Aorta (tissue), 5 donors: ENCODE results near the gene ADH6. TPM values are rescaled to one million over a fixed set of nuclear protein-coding genes. Genes with fewer than 3 reads are reported as not detected.
"Not testable (repeated sequence)": the region's sequence is repeated elsewhere in the genome, so short reads cannot be mapped to it uniquely, and the experiment has no call there.

Source experiments
- ATAC-seq: fragments of 200-7000 bp; cut with Tn5 transposase; one replicate; pipeline ENCODE4 v1.9.1; 2022; ENCODE audit warnings: moderate library complexity; ENCODE audit not compliant: low FRiP score
- DNase-seq, 2 donors: peaks; one replicate each; pipeline ENCODE4 v3.0.0-alpha.2; 2020
- H3K27ac ChIP-seq, 2 donors: one replicate each; pipeline ENCODE4 v1.5.1; 2013; ENCODE audit warnings: low read length in 2 of 2, mild to moderate bottlenecking in 2 of 2, moderate library complexity in 2 of 2, control low read depth in 1 of 2, inconsistent platforms in 1 of 2, low read depth in 1 of 2
- H3K27me3 ChIP-seq, 2 donors: one replicate each; pipeline ENCODE4 v1.6.1; 2013; ENCODE audit warnings: control low read depth in 1 of 2, low read length in 1 of 2, mild to moderate bottlenecking in 1 of 2, moderate library complexity in 1 of 2; ENCODE audit not compliant: insufficient read depth in 2 of 2, control insufficient read depth in 1 of 2
- H3K36me3 ChIP-seq, 2 donors: one replicate each; pipeline ENCODE4 v1.6.1; 2013; ENCODE audit warnings: control low read depth in 1 of 2, low read length in 1 of 2, mild to moderate bottlenecking in 1 of 2; ENCODE audit not compliant: insufficient read depth in 2 of 2, control insufficient read depth in 1 of 2
- H3K4me1 ChIP-seq, 2 donors: one replicate each; pipeline ENCODE4 v1.6.1; 2013; ENCODE audit warnings: low read length in 2 of 2, control low read depth in 1 of 2, mild to moderate bottlenecking in 1 of 2, moderate library complexity in 1 of 2; ENCODE audit not compliant: insufficient read depth in 2 of 2, control insufficient read depth in 1 of 2
- H3K4me3 ChIP-seq, 2 donors: one replicate each; pipeline ENCODE4 v1.5.1; 2013; ENCODE audit warnings: low read length in 2 of 2, control low read depth in 1 of 2, mild to moderate bottlenecking in 1 of 2
- H3K9me3 ChIP-seq: one replicate; pipeline ENCODE4 v1.6.1; 2013; ENCODE audit warnings: mild to moderate bottlenecking, low read length; ENCODE audit not compliant: control insufficient read depth
- WGBS, 2 donors: extraction: QIAGEN DNeasy Blood & Tissue Kit; methylation state at CpG; one replicate each; pipeline ENCODE4 v1.1.7; 2013; 5-methylcytosine and 5-hydroxymethylcytosine counted together
- intact Hi-C, 2 donors: fragments of 100-400 bp; cut with DNase I; formaldehyde crosslinking; loops; one replicate each; pipeline versions ENCODE4 v1.14.2 to v1.15.0; 2022
- polyA plus RNA-seq, 2 donors: library from polyadenylated mRNA; stranded (reverse); fragments of 200-250 nt; gene quantifications; one replicate each; pipeline ENCODE4 v1.2.3, GENCODE V29; 2013
- total RNA-seq, 2 donors: library from RNA; stranded (reverse); fragmentation: NEBNext Ultra II Directional; extraction: Animal tissue kit (Norgen Biotek cat#: 25700); gene quantifications; one replicate each; pipeline ENCODE4 v1.2.1, GENCODE V29; 2021
- donor health status: healthy with polysubstance abuse.
- donor health status: Bipolar disorder and iron deficiency.
- donor health status: DM: no; HTN: no; CAD: no.
- donor health status: DM: no; HTN: no; CAD: no.
- donor health status: DM: yes; HTN: yes; CAD: no.

ADH6 gene
- total and polyA plus RNA-seq, 4 donors, result 0.26 to 6.3 (median 0.60) TPM

DNA sequence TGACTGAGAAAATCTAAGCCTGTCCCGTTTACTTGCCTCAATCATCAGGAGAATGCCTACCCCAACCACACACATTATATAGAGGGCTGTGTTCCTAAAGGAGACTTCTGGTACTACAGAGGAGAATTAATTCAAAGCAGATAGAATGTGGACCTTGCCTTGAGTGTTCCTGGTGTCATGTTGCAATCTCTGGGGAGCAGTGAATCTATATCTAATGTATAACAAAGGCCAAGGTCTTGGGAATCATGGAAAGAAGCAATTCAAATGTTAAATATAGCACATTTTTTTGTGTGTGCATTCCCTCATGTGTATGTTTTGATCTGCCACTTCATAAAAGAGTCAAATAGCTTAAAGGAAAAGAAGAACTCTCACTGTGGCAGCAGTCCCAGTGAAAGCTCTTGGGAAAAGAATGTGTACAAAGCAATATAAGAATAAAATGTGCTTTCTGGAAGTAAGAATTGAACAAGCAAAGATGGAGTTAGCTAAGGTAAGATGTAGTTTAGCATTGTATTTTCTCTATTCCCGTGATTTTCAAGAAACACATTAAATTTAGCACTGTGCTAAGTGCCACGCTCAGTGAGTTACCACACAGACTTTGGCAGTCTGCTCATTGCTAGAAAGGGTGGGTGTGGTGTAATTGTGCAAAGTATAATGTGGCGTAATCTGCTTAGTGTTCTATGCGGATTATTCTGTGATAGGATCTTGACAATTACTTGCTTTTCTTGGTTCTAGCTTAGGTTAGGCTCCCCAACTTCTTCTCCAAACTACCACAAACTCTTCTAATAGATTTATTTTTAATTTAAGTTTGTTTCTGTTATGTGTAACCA, 13.7 kb downstream of the ADH6 start:
- intact Hi-C loops, result loop anchor here (5.0 to 10.0 kb wide), 5 partner anchors 37 to 177 kb away; partner anchors contain the start of gene ADH5 (in 1 of the 2)
- peaks cover 2 to 4% of the 10 kb centered on the region in 2 donors for H3K4me1 ChIP-seq

DNA sequence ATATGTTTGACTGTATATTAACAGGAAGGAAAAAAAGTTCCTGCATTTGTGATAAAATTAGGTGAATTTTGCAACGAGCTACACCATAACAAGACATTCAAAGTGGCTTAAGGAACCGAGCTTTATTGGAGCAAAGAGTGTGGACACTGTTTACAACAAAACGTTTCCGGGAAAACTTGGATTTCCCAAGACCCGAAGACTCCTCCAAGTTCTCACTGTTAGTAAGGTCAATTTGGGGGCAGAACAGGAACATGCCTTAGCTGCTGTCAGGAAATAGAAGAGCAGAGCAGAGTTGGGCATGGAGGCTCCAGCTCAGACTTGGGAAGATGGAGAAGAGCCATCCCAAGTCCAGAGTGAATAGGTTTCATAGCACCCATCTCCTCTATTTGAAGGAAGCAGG, 16.5 kb downstream of the ADH6 start:
- H3K4me1 ChIP-seq, result peaks cover 0 to 3% of the 10 kb centered on the region in 2 donors
- H3K9me3 ChIP-seq, result peaks cover 1% of the 10 kb centered on the region
- intact Hi-C loops, result loop anchor here (5.0 to 10.0 kb wide), 3 partner anchors 68 to 260 kb away; partner anchors contain the start of gene ADH5 (in 1 of the 2)
- H3K27ac ChIP-seq, result peak overlapping the region in 1 of 2 donors; percentile 79
- ATAC-seq (peak; percentile 81), DNase-seq (no peak)
- H3K36me3 ChIP-seq, result no peaks in the 10 kb centered on the region
- H3K27me3 ChIP-seq, result no peaks in the 10 kb centered on the region
- 21 to 24% methylated on average over 5 of the region's 5 CpGs for WGBS, 2 donors
- H3K4me3 ChIP-seq, result no peak overlapping the region

More for the DNA sequence above, 13.7 kb downstream of the ADH6 start:
- 24 to 31% methylated on average over 5 of the region's 5 CpGs for WGBS, 2 donors
- Histone ChIP-seq H3K9me3 (peaks cover 1% of the 10 kb centered on the region), H3K27me3 (no peaks in the 10 kb centered on the region), H3K36me3 (no peaks in the 10 kb centered on the region), H3K27ac (peak overlapping the region; percentile 57 to 71), H3K4me3 (no peak overlapping the region)
- ATAC-seq (peak; percentile 67), DNase-seq (no peak)

DNA sequence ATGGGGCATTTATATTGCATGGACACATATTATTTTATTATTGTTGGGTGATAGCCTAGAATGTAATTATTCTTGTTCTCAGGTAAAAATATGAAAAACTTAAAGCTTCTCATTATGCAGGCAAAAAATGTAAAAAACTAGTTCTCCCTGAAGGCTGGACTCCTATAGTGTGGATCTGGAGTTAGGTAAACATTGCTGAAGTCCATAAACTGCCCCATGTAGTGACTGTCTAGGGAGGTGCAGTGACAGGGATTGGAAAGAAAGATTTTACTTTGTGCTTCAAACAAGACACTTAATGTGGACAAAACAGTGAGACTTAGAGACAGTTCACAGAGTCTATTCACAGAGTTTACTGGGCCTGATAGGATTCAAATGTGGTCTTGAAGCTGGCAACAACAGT, 17.0 kb downstream of the ADH6 start:
- H3K27me3 ChIP-seq, result no peaks in the 10 kb centered on the region
- DNase-seq (no peak), ATAC-seq (peak; percentile 20)
- H3K4me1 ChIP-seq, result peaks cover 0 to 3% of the 10 kb centered on the region in 2 donors
- peak overlapping the region in 1 of 2 donors; percentile 44 for H3K27ac ChIP-seq
- peaks cover 1% of the 10 kb centered on the region for H3K9me3 ChIP-seq
- no peak overlapping the region for H3K4me3 ChIP-seq
- intact Hi-C loops, result loop anchor here (5.0 to 10.0 kb wide), 3 partner anchors 67 to 260 kb away; partner anchors contain the start of gene ADH5 (in 1 of the 2)
- no peaks in the 10 kb centered on the region for H3K36me3 ChIP-seq

DNA sequence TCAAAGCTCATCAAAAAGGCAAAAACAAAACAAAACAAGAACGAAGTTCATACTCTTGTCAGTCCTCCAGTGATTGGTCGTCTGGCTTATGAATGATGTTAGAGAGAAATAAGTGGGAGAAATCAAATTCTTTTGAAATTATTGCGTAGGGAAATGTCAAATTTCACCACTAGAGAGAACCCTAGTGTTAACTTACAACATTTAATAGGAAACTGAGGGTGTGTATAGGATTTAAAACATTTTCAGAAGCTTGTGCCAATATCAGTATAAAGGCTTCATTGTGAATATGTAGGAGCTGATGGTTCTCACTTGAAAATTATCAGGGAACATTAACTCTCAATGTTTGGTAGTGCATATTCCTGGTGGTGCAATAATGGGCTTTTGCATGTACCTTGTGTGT, 17.4 kb downstream of the ADH6 start:
- DNase-seq (no peak), ATAC-seq (peak; percentile 56)
- no peak overlapping the region for H3K27ac ChIP-seq
- peaks cover 1% of the 10 kb centered on the region for H3K9me3 ChIP-seq
- peaks cover 0 to 3% of the 10 kb centered on the region in 2 donors for H3K4me1 ChIP-seq
- intact Hi-C loops, result loop anchor here (5.0 to 10.0 kb wide), 3 partner anchors 67 to 261 kb away; partner anchors contain the start of gene ADH5 (in 1 of the 2)
- no peaks in the 10 kb centered on the region for H3K36me3 ChIP-seq
- WGBS, 2 donors, result 18 to 19% methylated on average over 3 of the region's 3 CpGs
- H3K4me3 ChIP-seq, result no peak overlapping the region
- no peaks in the 10 kb centered on the region for H3K27me3 ChIP-seq

DNA sequence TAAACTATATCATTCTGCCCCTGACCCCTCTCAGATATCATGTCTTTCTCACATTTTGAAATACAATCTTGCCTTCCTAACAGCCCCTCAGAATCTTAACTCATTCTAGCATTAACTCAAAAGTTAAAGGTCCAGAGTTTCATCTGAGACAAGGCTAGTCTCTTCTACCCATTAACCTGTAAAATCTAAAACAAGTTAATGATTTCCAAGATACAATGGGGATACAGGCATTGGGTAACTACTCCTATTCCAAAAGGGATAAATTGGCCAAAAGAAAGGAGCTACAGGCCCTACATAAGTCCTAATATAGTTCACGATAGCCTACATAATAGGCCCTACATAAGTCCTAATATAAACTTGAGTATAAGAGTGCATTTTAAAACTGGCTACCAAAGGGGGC, 18.9 kb downstream of the ADH6 start:
- DNase-seq, result no peak
- no peak for ATAC-seq
- no peak overlapping the region for H3K4me3 ChIP-seq
- H3K9me3 ChIP-seq, result peaks cover 1% of the 10 kb centered on the region
- WGBS, 2 donors, result 94 to 100% methylated on average over 1 of the region's 1 CpG
- H3K27me3 ChIP-seq, result no peaks in the 10 kb centered on the region
- intact Hi-C loops, result loop anchor here (5.0 to 10.0 kb wide), 3 partner anchors 65 to 262 kb away; partner anchors contain the start of gene ADH5 (in 1 of the 2)
- H3K4me1 ChIP-seq, result peaks cover 0 to under 1% of the 10 kb centered on the region in 2 donors
- no peaks in the 10 kb centered on the region for H3K36me3 ChIP-seq
- no peak overlapping the region for H3K27ac ChIP-seq

DNA sequence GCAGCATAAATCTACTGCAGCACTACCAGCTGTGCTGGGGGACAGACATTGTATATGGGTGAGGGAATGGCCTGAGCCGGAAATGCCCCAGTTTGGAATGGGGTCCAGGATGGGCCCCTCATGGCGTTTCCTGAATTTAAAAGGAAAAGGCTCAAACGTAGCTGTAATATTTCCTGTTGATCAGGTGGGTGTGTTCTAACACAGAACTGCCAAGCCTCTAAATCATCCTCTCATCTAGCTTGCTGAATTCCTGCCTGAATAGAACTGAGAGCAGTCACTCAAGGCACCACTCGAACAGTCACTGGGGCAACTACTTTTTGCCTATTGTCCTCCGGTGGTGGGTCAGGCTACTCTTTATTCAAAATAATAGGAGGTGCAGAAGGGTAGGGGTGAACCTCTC, 28.7 kb downstream of the ADH6 start:
- WGBS, 2 donors, result 76 to 84% methylated on average over 5 of the region's 5 CpGs

DNA sequence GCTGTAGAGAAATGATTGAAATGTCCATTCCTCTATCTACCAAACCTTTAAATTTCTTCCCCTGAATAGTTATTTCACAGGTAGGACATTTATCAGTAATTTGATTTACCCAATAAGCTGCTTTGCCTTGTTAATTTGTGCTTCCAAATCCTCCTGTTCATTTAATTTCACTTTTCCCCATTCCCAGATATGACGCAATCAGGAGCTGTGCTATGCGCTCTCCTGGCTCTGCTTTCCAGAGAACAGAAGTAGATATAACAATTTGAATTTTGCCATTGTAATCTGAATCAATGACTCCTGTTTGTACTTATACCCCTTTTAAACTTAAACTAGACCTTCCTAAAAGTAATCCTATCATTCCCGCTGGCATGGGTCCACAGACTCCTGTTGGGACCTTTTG, 29.1 kb downstream of the ADH6 start:
- intact Hi-C loops, result not testable (repeated sequence)
- WGBS, 2 donors, result 96 to 98% methylated on average over 3 of the region's 3 CpGs

More for the DNA sequence above, 28.7 kb downstream of the ADH6 start:
- Histone ChIP-seq H3K4me1 (no peaks in the 10 kb centered on the region), H3K27me3 (no peaks in the 10 kb centered on the region), H3K9me3 (no peaks in the 10 kb centered on the region), H3K4me3 (no peak overlapping the region), H3K27ac (no peak overlapping the region), H3K36me3 (peaks cover 0 to 1% of the 10 kb centered on the region in 2 donors)
- ATAC-seq (no peak), DNase-seq (no peak)
- intact Hi-C loops, result no loop called here

DNA sequence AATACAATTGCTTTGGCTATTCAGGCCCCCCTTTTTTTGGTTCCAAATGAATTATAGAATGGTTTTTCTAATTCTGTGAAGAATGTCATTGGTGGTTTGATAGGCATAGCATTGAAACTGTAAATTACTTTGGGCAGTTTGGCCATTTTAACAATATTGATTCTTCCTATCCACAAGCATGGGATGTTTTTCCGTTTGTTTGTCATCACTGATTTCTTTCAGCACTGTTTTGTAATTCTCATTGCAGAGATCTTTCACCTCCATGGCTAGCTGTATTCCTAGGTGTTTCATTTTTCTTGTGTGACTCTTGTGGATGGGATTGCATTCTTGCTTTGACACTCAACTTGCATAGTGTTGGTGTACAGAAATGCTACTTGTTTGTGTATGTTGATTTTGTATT, 33.0 kb downstream of the ADH6 start:
- no peak for ATAC-seq
- Histone ChIP-seq H3K36me3 (no peaks in the 10 kb centered on the region), H3K27ac (no peak overlapping the region), H3K27me3 (no peaks in the 10 kb centered on the region), H3K4me3 (no peak overlapping the region), H3K9me3 (no peaks in the 10 kb centered on the region), H3K4me1 (no peaks in the 10 kb centered on the region)
- intact Hi-C loops, result no loop called here
- DNase-seq, result no peak
- 91 to 100% methylated on average over 1 of the region's 1 CpG for WGBS, 2 donors

More for the DNA sequence above, 29.1 kb downstream of the ADH6 start:
- H3K9me3 ChIP-seq, H3K4me3 ChIP-seq, H3K4me1 ChIP-seq, DNase-seq, ATAC-seq, H3K27me3 ChIP-seq, H3K27ac ChIP-seq, H3K36me3 ChIP-seq: not testable (repeated sequence)

DNA sequence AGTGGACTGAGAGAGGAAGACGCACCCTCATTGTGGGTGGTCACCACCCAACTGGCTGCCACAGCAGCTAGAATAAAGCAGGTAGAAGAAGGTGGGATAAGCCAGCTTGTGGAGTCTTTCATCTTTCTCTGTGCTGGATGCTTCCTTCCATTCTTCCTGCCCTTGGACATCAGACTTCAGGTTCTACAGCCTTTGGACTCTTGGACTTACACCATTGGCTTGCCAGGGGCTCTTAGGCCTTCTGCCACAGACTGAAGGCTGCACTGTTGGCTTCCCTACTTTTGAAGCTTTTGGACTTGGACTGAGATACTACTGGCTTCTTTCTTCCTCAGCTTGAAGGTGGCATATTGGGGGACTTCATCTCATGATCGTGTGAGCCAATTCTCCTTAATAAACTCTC, 33.5 kb downstream of the ADH6 start:
- H3K9me3 ChIP-seq, result no peaks in the 10 kb centered on the region
- H3K27me3 ChIP-seq, result no peaks in the 10 kb centered on the region
- 96 to 98% methylated on average over 2 of the region's 2 CpGs for WGBS, 2 donors
- H3K27ac ChIP-seq, result no peak overlapping the region
- no peaks in the 10 kb centered on the region for H3K4me1 ChIP-seq
- DNase-seq (no peak), ATAC-seq (no peak)
- intact Hi-C loops, result no loop called here
- no peak overlapping the region for H3K4me3 ChIP-seq
- no peaks in the 10 kb centered on the region for H3K36me3 ChIP-seq
